ENCODE measurements around the gene PNP. TPM values are rescaled to one million over a fixed set of nuclear protein-coding genes. Genes with fewer than 3 reads are reported as not detected.

The PNP gene
- total RNA-seq, 2 donors from 2014 or later, result 52.8 to 59.8 TPM

DNA sequence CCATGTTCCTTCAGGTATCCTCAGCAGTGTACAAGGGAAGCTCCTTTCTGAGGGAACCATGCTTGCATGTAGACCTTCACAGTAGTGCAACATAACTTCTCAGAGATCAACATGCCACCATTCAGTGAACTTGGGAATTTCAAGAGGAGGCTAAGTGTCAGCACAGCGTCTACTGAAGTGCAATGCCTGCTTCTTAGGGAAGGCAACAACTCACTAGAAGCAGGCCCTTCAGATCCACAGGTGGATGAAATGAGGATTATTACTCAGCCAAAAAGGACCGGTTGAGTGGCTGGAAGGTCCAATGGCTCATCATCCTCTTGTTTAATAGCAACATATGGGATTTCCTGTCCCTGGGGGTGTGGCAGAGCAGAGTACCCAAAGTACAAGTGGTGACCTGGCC lies 54.8 kb downstream of the PNP start:
- no peak overlapping the region for H3K9ac ChIP-seq (ENCODE audit: extremely low read depth, low read length, poor library complexity, severe bottlenecking)
- TF ChIP-seq, protein P1, sequence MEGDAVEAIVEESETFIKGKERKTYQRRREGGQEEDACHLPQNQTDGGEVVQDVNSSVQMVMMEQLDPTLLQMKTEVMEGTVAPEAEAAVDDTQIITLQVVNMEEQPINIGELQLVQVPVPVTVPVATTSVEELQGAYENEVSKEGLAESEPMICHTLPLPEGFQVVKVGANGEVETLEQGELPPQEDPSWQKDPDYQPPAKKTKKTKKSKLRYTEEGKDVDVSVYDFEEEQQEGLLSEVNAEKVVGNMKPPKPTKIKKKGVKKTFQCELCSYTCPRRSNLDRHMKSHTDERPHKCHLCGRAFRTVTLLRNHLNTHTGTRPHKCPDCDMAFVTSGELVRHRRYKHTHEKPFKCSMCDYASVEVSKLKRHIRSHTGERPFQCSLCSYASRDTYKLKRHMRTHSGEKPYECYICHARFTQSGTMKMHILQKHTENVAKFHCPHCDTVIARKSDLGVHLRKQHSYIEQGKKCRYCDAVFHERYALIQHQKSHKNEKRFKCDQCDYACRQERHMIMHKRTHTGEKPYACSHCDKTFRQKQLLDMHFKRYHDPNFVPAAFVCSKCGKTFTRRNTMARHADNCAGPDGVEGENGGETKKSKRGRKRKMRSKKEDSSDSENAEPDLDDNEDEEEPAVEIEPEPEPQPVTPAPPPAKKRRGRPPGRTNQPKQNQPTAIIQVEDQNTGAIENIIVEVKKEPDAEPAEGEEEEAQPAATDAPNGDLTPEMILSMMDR (conservative IDR thresholded peaks at IDR 0.05), result no peak
- Mint-ChIP-seq H3K9me3 (peaks cover 8% of the 10 kb centered on the region), H3K4me3 (no peak overlapping the region), H3K4me1 (no peaks in the 10 kb centered on the region), H3K27ac (no peak overlapping the region), H3K27me3 (ENCODE audit: insufficient read depth) (no peaks in the 10 kb centered on the region), H3K36me3 (ENCODE audit: low read depth) (no peaks in the 10 kb centered on the region)
- no peaks in the 10 kb centered on the region for H3K4me1 ChIP-seq (ENCODE audit: control insufficient read depth, insufficient read depth, low read length)
- no peak for DNase-seq
- H3K9me3 ChIP-seq (ENCODE audit: control insufficient read depth, low read length), result no peaks in the 10 kb centered on the region
- 89 to 100% methylated on average over 2 of the region's 2 CpGs for WGBS, 2 experiments (ENCODE audit: insufficient coverage in 1 of 2, insufficient read length in 1 of 2)
- H3K36me3 ChIP-seq (ENCODE audit: control insufficient read depth, insufficient read depth, low read length), result no peaks in the 10 kb centered on the region
- no peaks in the 10 kb centered on the region for H3K27me3 ChIP-seq (ENCODE audit: control insufficient read depth, insufficient read depth, low read length, poor library complexity, severe bottlenecking)
- no peak overlapping the region for H3K27ac ChIP-seq (ENCODE audit: low read depth, low read length)
- no peak overlapping the region for H3K4me3 ChIP-seq (ENCODE audit: low read length)

Other genes with a start within 250 kb of the PNP start
- not detected for gene OR11H6, start 245.7 kb upstream of the PNP start, total RNA-seq
- not detected for gene OR11H7, start 240.4 kb upstream of the PNP start, total RNA-seq
- not detected for gene OR11H4, start 230.1 kb upstream of the PNP start, total RNA-seq
- 10 to 100 TPM; 20.1 to 20.5 TPM for gene TTC5, start 163.5 kb upstream of the PNP start, total RNA-seq
- gene CCNB1IP1, start 136.1 kb upstream of the PNP start, total RNA-seq, result 10 to 100 TPM; 96.1 to 99.5 TPM
- 10 to 100 TPM; 36.1 to 63.7 TPM for gene PARP2, start 125.8 kb upstream of the PNP start, total RNA-seq
- gene TEP1, start 55.9 kb upstream of the PNP start, total RNA-seq, result 10 to 100 TPM; 33.8 to 34.0 TPM
- gene KLHL33, start 33.2 kb upstream of the PNP start, total RNA-seq, result under 1 TPM in 1 of 2 donors, not detected in 1; 0.09 TPM
- gene OSGEP, start 14.6 kb upstream of the PNP start, total RNA-seq, result 10 to 100 TPM; 44.3 to 50.7 TPM
- gene APEX1, start 14.2 kb upstream of the PNP start, total RNA-seq, result 100 to 1,000 TPM; 228 to 249 TPM
- gene PIP4P1, start 8.0 kb upstream of the PNP start, total RNA-seq, result 10 to 100 TPM; 32.1 to 38.1 TPM
- gene RNASE10, start 36.1 kb downstream of the PNP start, total RNA-seq, result 1 to 10 TPM in 1 of 2 donors, under 1 TPM in 1; 0.60 to 1.1 TPM
- gene RNASE9, start 91.6 kb downstream of the PNP start, total RNA-seq, result not detected
- gene RNASE11, start 118.6 kb downstream of the PNP start, total RNA-seq, result not detected
- not detected for gene RNASE12, start 122.0 kb downstream of the PNP start, total RNA-seq
- gene OR6S1, start 172.3 kb downstream of the PNP start, total RNA-seq, result not detected
- 1 to 10 TPM in 1 of 2 donors, under 1 TPM in 1; 0.73 to 1.6 TPM for gene RNASE4, start 215.2 kb downstream of the PNP start, total RNA-seq
- gene ANG, start 219.4 kb downstream of the PNP start, total RNA-seq, result 1 to 10 TPM; 2.6 to 3.4 TPM

All from endodermal cell (in vitro differentiated cells).